GM12891 (cell line): ENCODE measurements around the gene ADAMTS13.

Experiments
- POLR2A ChIP-seq: IDR thresholded peaks from 2 replicates; pipeline ENCODE4 v1.6.1; 2011; ENCODE audit warnings: low read depth, low read length, control low read depth
- POLR2AphosphoS5 ChIP-seq: IDR thresholded peaks from 2 replicates; pipeline ENCODE4 v1.6.1; 2011; ENCODE audit warnings: low read depth, low read length, control low read depth
- POU2F2 ChIP-seq: IDR thresholded peaks from 2 replicates; pipeline ENCODE4 v1.6.1; 2011; ENCODE audit warnings: low read depth, mild to moderate bottlenecking, control low read depth, low read length, moderate library complexity
- SPI1 ChIP-seq: IDR thresholded peaks from 2 replicates; pipeline ENCODE4 v1.6.1; 2011; ENCODE audit warnings: low read depth, low read length, control low read depth

DNA sequence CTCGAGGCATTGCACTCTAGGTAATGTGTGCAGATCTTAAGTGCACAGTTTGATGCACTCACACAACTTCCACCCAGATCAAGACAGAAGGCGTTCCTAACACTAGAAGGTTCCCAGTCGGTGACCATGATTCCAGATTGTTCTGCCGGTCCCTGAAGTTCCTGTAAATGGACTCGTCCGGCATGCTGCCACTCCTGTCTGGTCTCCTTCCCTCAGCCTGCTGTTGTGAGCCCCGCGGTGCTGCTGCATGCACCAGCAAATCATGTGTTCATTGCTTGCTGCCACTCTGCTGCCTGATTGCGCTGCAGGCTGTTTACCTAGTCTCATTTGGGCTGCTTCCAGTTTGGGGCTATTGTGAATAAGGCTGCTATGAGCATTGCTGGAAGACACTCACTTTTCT, 34.5 kb upstream of the ADAMTS13 start:
- TF ChIP-seq SPI1 (no peak), POLR2AphosphoS5 (no peak), POLR2A (no peak), POU2F2 (no peak)
